HL-60 (cell line): Measurements from ENCODE around the gene AVPI1.

ENCODE experiments used
- DNase-seq, 2 experiments: peaks; one replicate each; pipeline ENCODE4 v3.0.0-alpha.2; 2010 to 2020; ENCODE audit warnings: low read depth in 1 of 2, low spot score in 1 of 2
- H3K27ac ChIP-seq: fragments of 250-450 bp; sonication (Bioruptor Pico); replicated peaks from 2 replicates; pipeline ENCODE4 v1.5.1; 2020; ENCODE audit warnings: mild to moderate bottlenecking, moderate library complexity
- H3K27me3 ChIP-seq: fragments of 250-450 bp; sonication (Bioruptor Pico); 2 replicates; pipeline ENCODE4 v1.5.1; 2021; ENCODE audit warnings: mild to moderate bottlenecking, moderate library complexity; ENCODE audit not compliant: insufficient read depth, poor library complexity, severe bottlenecking
- H3K4me3 ChIP-seq: replicated peaks from 2 replicates; pipeline ENCODE4 v1.5.1; 2011; ENCODE audit warnings: mild to moderate bottlenecking, control low read depth, low read length; ENCODE audit not compliant: insufficient read depth
- GABPA ChIP-seq: IDR thresholded peaks from 2 replicates; pipeline ENCODE4 v1.6.1; 2012; ENCODE audit warnings: low read depth
- POLR2AphosphoS5 ChIP-seq: IDR thresholded peaks from 2 replicates; pipeline ENCODE4 v1.6.1; 2012; ENCODE audit warnings: low read depth
- REST ChIP-seq: IDR thresholded peaks from 2 replicates; pipeline ENCODE4 v1.6.1; 2012; ENCODE audit warnings: low read depth; ENCODE audit not compliant: insufficient replicate concordance
- SPI1 ChIP-seq: IDR thresholded peaks from 2 replicates; pipeline ENCODE4 v1.6.1; 2012; ENCODE audit warnings: low read depth, mild to moderate bottlenecking, borderline replicate concordance
- TF ChIP-seq, protein P1 (sequence below): IDR thresholded peaks from one replicate; pipeline ENCODE4 v1.5.1; 2011; ENCODE audit warnings: low read length, control low read depth, inconsistent platforms; ENCODE audit not compliant: insufficient read depth

Gene AVPI1

GRCh38 chr10:97632949-97633884 lies 53.8 kb downstream of the AVPI1 start, which contains the start of gene MORN4:
Gene MORN4, minus strand, starts transcription at chr10:97633500. Its CDS starts 13,847 bp downstream, at chr10:97619653.
- Histone ChIP-seq H3K27me3 (peaks cover 3% of the 10 kb centered on the region), H3K27ac (no peak within 1 kb of the TSS), H3K4me3 (peak within 1 kb of the TSS; percentile 82)
- DNase-seq, result peak; percentile 53 to 84
- TF ChIP-seq GABPA, result no peak
- no peak for TF ChIP-seq REST
- TF ChIP-seq SPI1, result no peak
- no peak for TF ChIP-seq POLR2AphosphoS5
- TF ChIP-seq, protein P1, sequence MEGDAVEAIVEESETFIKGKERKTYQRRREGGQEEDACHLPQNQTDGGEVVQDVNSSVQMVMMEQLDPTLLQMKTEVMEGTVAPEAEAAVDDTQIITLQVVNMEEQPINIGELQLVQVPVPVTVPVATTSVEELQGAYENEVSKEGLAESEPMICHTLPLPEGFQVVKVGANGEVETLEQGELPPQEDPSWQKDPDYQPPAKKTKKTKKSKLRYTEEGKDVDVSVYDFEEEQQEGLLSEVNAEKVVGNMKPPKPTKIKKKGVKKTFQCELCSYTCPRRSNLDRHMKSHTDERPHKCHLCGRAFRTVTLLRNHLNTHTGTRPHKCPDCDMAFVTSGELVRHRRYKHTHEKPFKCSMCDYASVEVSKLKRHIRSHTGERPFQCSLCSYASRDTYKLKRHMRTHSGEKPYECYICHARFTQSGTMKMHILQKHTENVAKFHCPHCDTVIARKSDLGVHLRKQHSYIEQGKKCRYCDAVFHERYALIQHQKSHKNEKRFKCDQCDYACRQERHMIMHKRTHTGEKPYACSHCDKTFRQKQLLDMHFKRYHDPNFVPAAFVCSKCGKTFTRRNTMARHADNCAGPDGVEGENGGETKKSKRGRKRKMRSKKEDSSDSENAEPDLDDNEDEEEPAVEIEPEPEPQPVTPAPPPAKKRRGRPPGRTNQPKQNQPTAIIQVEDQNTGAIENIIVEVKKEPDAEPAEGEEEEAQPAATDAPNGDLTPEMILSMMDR, result no peak

GRCh38 chr10:97631098-97631497 lies 55.9 kb downstream of the AVPI1 start:
- TF ChIP-seq POLR2AphosphoS5 (no peak), REST (no peak), SPI1 (no peak), GABPA (no peak)
- TF ChIP-seq, protein P1, result no peak
- DNase-seq, result no peak
- Histone ChIP-seq H3K27me3 (peaks cover 3% of the 10 kb centered on the region), H3K27ac (no peak overlapping the region), H3K4me3 (no peak overlapping the region)

GRCh38 chr10:97629289-97629688 lies 57.8 kb downstream of the AVPI1 start:
- peaks cover 3% of the 10 kb centered on the region for H3K27me3 ChIP-seq
- no peak overlapping the region for H3K27ac ChIP-seq
- no peak for DNase-seq
- TF ChIP-seq GABPA (no peak), POLR2AphosphoS5 (no peak), SPI1 (no peak), REST (no peak)
- TF ChIP-seq, protein P1, result no peak
- no peak overlapping the region for H3K4me3 ChIP-seq
